Activated CD8-positive, alpha-beta T cell treated with anti-CD3 and anti-CD28 coated beads for 36 hours (primary cell): ENCODE results near the gene COL8A1. TPM values are rescaled to one million over a fixed set of nuclear protein-coding genes. Genes with fewer than 3 reads are reported as not detected.

Source experiments
- ATAC-seq: fragments of 200-7000 bp; cut with Tn5 transposase; one replicate; pipeline ENCODE4 v1.10.0; 2021; ENCODE audit warnings: mild to moderate bottlenecking, moderate library complexity
- CTCF ChIA-PET: fragments of 350-600 bp; sonication (Branson Sonifier 250); formaldehyde crosslinking; loops from one replicate; lab custom pipeline; 2021; ENCODE audit warnings: antibody characterized with exemption; lab: Charles Lee
- POLR2A ChIA-PET: fragments of 350-600 bp; sonication (Branson Sonifier 250); formaldehyde crosslinking; loops from one replicate; lab custom pipeline; 2021; ENCODE audit warnings: antibody characterized with exemption; lab: Charles Lee
- DNase-seq: peaks from one replicate; pipeline ENCODE4 v3.0.0-alpha.2; 2020
- H3K27ac Mint-ChIP-seq: one replicate; pipeline ENCODE4 v1.8.0; 2021; ENCODE audit warnings: mild to moderate bottlenecking, mixed read lengths
- H3K27me3 Mint-ChIP-seq: one replicate; pipeline ENCODE4 v1.8.0; 2021; ENCODE audit warnings: mixed read lengths
- H3K36me3 Mint-ChIP-seq: one replicate; pipeline ENCODE4 v1.8.0; 2021; ENCODE audit warnings: low read depth, mixed read lengths
- H3K4me1 Mint-ChIP-seq: one replicate; pipeline ENCODE4 v1.8.0; 2021; ENCODE audit warnings: low read depth, mixed read lengths
- H3K4me3 Mint-ChIP-seq: one replicate; pipeline ENCODE4 v1.8.0; 2021; ENCODE audit warnings: mild to moderate bottlenecking, moderate library complexity, mixed read lengths
- H3K9me3 Mint-ChIP-seq: one replicate; pipeline ENCODE4 v1.8.0; 2021; ENCODE audit warnings: mixed read lengths
- intact Hi-C: fragments of 100-400 bp; cut with micrococcal nuclease; formaldehyde crosslinking; loops from one replicate; pipeline ENCODE4 v1.10.0; 2022
- total RNA-seq, 2 experiments: library from RNA; stranded (reverse); gene quantifications; one replicate each; pipeline ENCODE4 v1.2.3, GENCODE V29; 2021
- TF ChIP-seq, protein P1 (sequence below): fragments of 200-600 bp; IDR thresholded peaks from one replicate; pipeline ENCODE4 v1.8.0; 2022; ENCODE audit warnings: antibody characterized with exemption, mild to moderate bottlenecking

The COL8A1 gene
- total RNA-seq, 2 experiments from 2014 or later: not detected

GRCh38 chr3:99825004-99825640, 186.7 kb downstream of the COL8A1 start:
- Mint-ChIP-seq H3K9me3 (no peaks in the 10 kb centered on the region), H3K4me1 (peaks cover 38% of the 10 kb centered on the region), H3K36me3 (peaks cover 15% of the 10 kb centered on the region), H3K27ac (no peak overlapping the region), H3K4me3 (no peak overlapping the region), H3K27me3 (no peaks in the 10 kb centered on the region)
- TF ChIP-seq, protein P1, sequence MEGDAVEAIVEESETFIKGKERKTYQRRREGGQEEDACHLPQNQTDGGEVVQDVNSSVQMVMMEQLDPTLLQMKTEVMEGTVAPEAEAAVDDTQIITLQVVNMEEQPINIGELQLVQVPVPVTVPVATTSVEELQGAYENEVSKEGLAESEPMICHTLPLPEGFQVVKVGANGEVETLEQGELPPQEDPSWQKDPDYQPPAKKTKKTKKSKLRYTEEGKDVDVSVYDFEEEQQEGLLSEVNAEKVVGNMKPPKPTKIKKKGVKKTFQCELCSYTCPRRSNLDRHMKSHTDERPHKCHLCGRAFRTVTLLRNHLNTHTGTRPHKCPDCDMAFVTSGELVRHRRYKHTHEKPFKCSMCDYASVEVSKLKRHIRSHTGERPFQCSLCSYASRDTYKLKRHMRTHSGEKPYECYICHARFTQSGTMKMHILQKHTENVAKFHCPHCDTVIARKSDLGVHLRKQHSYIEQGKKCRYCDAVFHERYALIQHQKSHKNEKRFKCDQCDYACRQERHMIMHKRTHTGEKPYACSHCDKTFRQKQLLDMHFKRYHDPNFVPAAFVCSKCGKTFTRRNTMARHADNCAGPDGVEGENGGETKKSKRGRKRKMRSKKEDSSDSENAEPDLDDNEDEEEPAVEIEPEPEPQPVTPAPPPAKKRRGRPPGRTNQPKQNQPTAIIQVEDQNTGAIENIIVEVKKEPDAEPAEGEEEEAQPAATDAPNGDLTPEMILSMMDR: no peak
- no peak for DNase-seq
- POLR2A ChIA-PET: no interaction called here
- intact Hi-C loops: no loop called here
- CTCF ChIA-PET: interaction anchor here (1.4 kb wide), 1 partner anchor 17 kb away, joined by 7 read pairs; no protein-coding TSS in a partner anchor
- peak; percentile 66 for ATAC-seq

DNA sequence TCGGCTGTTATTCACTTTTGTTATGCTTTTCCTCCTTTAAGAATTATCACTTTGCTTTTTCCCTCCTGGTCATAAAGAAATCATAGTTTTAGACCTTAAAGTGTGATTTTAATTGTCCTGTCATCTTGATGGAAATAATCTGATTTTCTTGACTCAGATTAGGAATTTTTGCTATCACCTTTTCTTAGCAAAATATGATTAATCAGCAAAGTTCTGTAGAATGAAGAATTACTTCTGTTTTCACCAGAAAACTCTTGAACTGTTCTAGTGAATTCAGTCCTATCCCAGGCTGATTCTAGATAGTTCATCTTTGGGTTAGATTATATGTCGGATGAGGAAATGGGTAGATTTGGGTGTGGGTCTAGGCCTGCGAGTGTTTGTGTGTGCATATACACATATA, 191.4 kb downstream of the COL8A1 start:
- ATAC-seq: no peak
- POLR2A ChIA-PET: interaction anchor here (0.6 to 2.0 kb wide), 2 partner anchors 12 to 1790 kb away, joined by 4 to 6 read pairs; partner anchors contain the start of gene CMSS1
- H3K36me3 Mint-ChIP-seq: no peaks in the 10 kb centered on the region

GRCh38 chr3:99833617-99834205, 195.3 kb downstream of the COL8A1 start:
- H3K9me3 Mint-ChIP-seq: no peaks in the 10 kb centered on the region
- no peaks in the 10 kb centered on the region for H3K27me3 Mint-ChIP-seq
- no peak for DNase-seq

More for the DNA sequence above, 191.4 kb downstream of the COL8A1 start:
- intact Hi-C loops: loop anchor here (2.0 to 10.0 kb wide), 2 partner anchors 245 to 425 kb away; no protein-coding TSS in a partner anchor
- Mint-ChIP-seq H3K4me1 (peaks cover 23% of the 10 kb centered on the region), H3K9me3 (no peaks in the 10 kb centered on the region), H3K27me3 (no peaks in the 10 kb centered on the region), H3K4me3 (no peak overlapping the region), H3K27ac (no peak overlapping the region)
- CTCF ChIA-PET: interaction anchor here (1.3 to 7.5 kb wide), 4 partner anchors 14 to 424 kb away, joined by 3 to 43 read pairs (median 4); no protein-coding TSS in a partner anchor
- no peak for DNase-seq
- TF ChIP-seq, protein P1: no peak

GRCh38 chr3:99834211-99834957, 196.0 kb downstream of the COL8A1 start:
- DNase-seq (no peak), ATAC-seq (peak; percentile 60)
- TF ChIP-seq, protein P1: no peak
- no peak overlapping the region for H3K4me3 Mint-ChIP-seq
- CTCF ChIA-PET: interaction anchor here (1.2 to 7.5 kb wide), 4 partner anchors 10 to 420 kb away, joined by 3 to 43 read pairs (median 16); partner anchors contain the start of gene CMSS1
- H3K27ac Mint-ChIP-seq: no peak overlapping the region
- intact Hi-C loops: loop anchor here (10.0 kb wide), 1 partner anchor 240 kb away; no protein-coding TSS in a partner anchor
- H3K9me3 Mint-ChIP-seq: no peaks in the 10 kb centered on the region
- no peaks in the 10 kb centered on the region for H3K36me3 Mint-ChIP-seq
- peaks cover 11% of the 10 kb centered on the region for H3K4me1 Mint-ChIP-seq
- no peaks in the 10 kb centered on the region for H3K27me3 Mint-ChIP-seq
- POLR2A ChIA-PET: interaction anchor here (0.7 to 1.2 kb wide), 2 partner anchors 17 to 270 kb away, joined by 4 to 5 read pairs; partner anchors contain the start of gene CMSS1

More at GRCh38 chr3:99833617-99834205, 195.3 kb downstream of the COL8A1 start:
- H3K4me1 Mint-ChIP-seq: peaks cover 15% of the 10 kb centered on the region
- H3K4me3 Mint-ChIP-seq: no peak overlapping the region
- no peaks in the 10 kb centered on the region for H3K36me3 Mint-ChIP-seq
- ATAC-seq: no peak
- ChIA-PET CTCF (interaction anchor here (1.2 to 7.5 kb wide), 6 partner anchors 10 to 423 kb away, joined by 3 to 43 read pairs (median 26); partner anchors contain the start of gene CMSS1), POLR2A (interaction anchor here (0.7 to 1.2 kb wide), 2 partner anchors 16 to 271 kb away, joined by 4 to 5 read pairs; partner anchors contain the start of gene CMSS1)
- H3K27ac Mint-ChIP-seq: no peak overlapping the region
- intact Hi-C loops: loop anchor here (10.0 kb wide), 1 partner anchor 241 kb away; no protein-coding TSS in a partner anchor
- TF ChIP-seq, protein P1: no peak
